Measurements from ENCODE around the gene TM9SF1. TPM values are rescaled to one million over a fixed set of nuclear protein-coding genes. Genes with fewer than 3 reads are reported as not detected.

TM9SF1 gene
- total and polyA plus RNA-seq, 2 of the 13 experiments (the other 11 are each of a cell fraction or from before 2014, with no cell fraction given), result 83.2 to 110 TPM

- TF ChIP-seq SMC3 (IDR thresholded peaks at IDR 0.05; ENCODE audit: low read length) (no peak), TBX3 (IDR thresholded peaks at IDR 0.05; ENCODE audit: borderline replicate concordance) (peak; percentile 41), ZNF570 (CRISPR knock-in tag; IDR thresholded peaks at IDR 0.05; ENCODE audit: borderline replicate concordance) (peak; percentile 99), ZFP36L1 (CRISPR knock-in tag; IDR thresholded peaks at IDR 0.05) (peak; percentile 86), RELA (CRISPR knock-in tag; IDR thresholded peaks at IDR 0.05) (peak; percentile 92; the same call in 1 of the 2 replicates), FOXM1 (CRISPR knock-in tag; IDR thresholded peaks at IDR 0.05) (peak; percentile 28), MAFF (IDR thresholded peaks at IDR 0.05; ENCODE audit: low read depth, low read length) (no peak), PITX1 (CRISPR knock-in tag; IDR thresholded peaks at IDR 0.05) (peak; percentile 89), ZNF788 (CRISPR knock-in tag; IDR thresholded peaks at IDR 0.05; ENCODE audit: borderline replicate concordance) (peak; percentile 100), FOSL2 (CRISPR knock-in tag; IDR thresholded peaks at IDR 0.05) (peak; percentile 90), ZNF674 (CRISPR knock-in tag; IDR thresholded peaks at IDR 0.05; ENCODE audit: low read depth) (peak; percentile 99), MBD4 (IDR thresholded peaks at IDR 0.05; ENCODE audit: borderline replicate concordance, low read length) (no peak), FUBP1 (CRISPR knock-in tag; IDR thresholded peaks at IDR 0.05; ENCODE audit: borderline replicate concordance) (peak; percentile 97; the same call in 1 of the 2 replicates), ZBTB20 (CRISPR knock-in tag; IDR thresholded peaks at IDR 0.05; ENCODE audit: borderline replicate concordance, low read depth) (peak; percentile 97), ZNF644 (CRISPR knock-in tag; IDR thresholded peaks at IDR 0.05; ENCODE audit: low read depth) (no peak; the same call in 1 of the 2 replicates), TRIM24 (CRISPR knock-in tag; IDR thresholded peaks at IDR 0.05) (peak; percentile 67; the same call in 1 of the 2 replicates), ZNF761 (CRISPR knock-in tag; conservative IDR thresholded peaks at IDR 0.05) (peak; percentile 99), BRD4 (CRISPR knock-in tag; IDR thresholded peaks at IDR 0.05) (peak; percentile 95), ZNF484 (CRISPR knock-in tag; IDR thresholded peaks at IDR 0.05; ENCODE audit: borderline replicate concordance, low read depth) (peak; percentile 84; the same call in 1 of the 2 replicates), FOXC1 (CRISPR knock-in tag; IDR thresholded peaks at IDR 0.05; ENCODE audit: borderline replicate concordance) (peak; percentile 95), ZBTB2 (CRISPR knock-in tag; IDR thresholded peaks at IDR 0.05; ENCODE audit: low read depth) (no peak), KDM3A (CRISPR knock-in tag; IDR thresholded peaks at IDR 0.05; ENCODE audit: low read depth) (peak; percentile 97), CHD4 (IDR thresholded peaks at IDR 0.05; ENCODE audit: borderline replicate concordance, low read length) (no peak)
- TF ChIP-seq, protein P1, sequence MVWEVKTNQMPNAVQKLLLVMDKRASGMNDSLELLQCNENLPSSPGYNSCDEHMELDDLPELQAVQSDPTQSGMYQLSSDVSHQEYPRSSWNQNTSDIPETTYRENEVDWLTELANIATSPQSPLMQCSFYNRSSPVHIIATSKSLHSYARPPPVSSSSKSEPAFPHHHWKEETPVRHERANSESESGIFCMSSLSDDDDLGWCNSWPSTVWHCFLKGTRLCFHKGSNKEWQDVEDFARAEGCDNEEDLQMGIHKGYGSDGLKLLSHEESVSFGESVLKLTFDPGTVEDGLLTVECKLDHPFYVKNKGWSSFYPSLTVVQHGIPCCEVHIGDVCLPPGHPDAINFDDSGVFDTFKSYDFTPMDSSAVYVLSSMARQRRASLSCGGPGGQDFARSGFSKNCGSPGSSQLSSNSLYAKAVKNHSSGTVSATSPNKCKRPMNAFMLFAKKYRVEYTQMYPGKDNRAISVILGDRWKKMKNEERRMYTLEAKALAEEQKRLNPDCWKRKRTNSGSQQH (CRISPR knock-in tag; IDR thresholded peaks at IDR 0.05; ENCODE audit: low read depth), result peak; percentile 98
- TF ChIP-seq, protein P2, sequence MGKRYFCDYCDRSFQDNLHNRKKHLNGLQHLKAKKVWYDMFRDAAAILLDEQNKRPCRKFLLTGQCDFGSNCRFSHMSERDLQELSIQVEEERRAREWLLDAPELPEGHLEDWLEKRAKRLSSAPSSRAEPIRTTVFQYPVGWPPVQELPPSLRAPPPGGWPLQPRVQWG (CRISPR knock-in tag; IDR thresholded peaks at IDR 0.05; ENCODE audit: borderline replicate concordance, low read depth), result no peak
Measured at GRCh38 chr14:24195186-24196070, at the start of gene TM9SF1 (continued).
